ENCODE measurements around the gene CA12.

CA12 gene

DNA sequence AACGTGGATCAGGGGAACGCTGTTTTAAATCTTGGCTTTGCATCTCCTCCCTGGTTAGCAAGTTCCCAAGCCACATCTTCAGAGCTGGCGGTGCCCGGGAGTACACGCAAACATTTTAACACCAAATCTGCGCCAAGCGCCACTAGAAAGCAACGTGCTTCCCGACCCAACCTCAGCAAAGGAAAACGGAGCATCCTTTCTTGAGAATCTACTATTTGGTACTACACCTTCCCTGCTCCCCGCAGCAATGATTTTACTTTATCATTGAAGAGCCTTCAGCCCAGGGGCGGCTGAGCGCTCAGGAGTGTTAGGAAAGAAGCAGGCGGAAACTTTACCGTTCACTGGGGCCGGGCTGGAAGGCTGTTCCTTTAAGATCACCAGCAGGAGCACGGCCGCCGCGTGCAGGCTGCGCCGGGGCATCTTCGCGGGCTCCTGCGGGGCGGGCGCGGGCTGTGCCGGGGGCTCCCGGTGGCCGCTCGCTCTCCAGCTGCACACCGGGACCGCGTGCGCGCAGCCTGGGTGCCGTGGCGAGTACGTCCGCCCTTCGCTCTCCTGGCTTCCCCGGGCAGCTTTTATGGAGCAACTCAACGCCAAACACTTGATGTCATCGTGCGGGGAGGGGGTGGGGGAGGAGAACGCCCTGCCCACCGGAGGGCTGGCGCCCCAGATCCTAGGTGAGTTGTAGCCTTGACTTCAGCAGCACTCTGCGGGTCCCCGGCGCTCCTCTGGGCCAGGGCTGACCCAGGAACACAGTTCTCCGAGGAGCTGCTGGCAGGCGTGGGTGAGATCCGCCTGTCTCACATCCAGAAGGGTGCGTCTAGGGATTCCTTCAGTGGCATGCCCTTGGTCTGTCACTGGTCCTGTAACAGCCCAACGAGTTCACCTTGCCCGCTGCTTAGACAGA lies at the start of gene CA12:
Gene CA12 (minus strand): TSS at position 546 of the 904 bp plus-strand sequence. CDS start 126 bp downstream, at position 420.
- H3K27ac ChIP-seq, result no peak within 1 kb of the TSS

GRCh38 chr15:63430766-63431451 lies 49.3 kb upstream of the CA12 start:
- H3K9me3 ChIP-seq (replicated peaks in 1 of 11), result peaks cover 0 to 11% (median 0%) of the 10 kb centered on the region in 11 experiments; a peak in 2 of 22 replicates
- H4K20me1 ChIP-seq, result no peaks in the 10 kb centered on the region
- no peak overlapping the region for H3K4me3 ChIP-seq

More for the DNA sequence above, at the start of gene CA12:
- H3K27me3 ChIP-seq, result peaks cover 54 to 69% (median 65%) of the 10 kb centered on the region in 11 experiments
- TF ChIP-seq Cebpa-rat (IDR thresholded peaks at IDR 0.05), result no peak
- peaks cover 0 to 4% (median 0%) of the 10 kb centered on the region in 11 experiments; a peak in 2 of 22 replicates for H4K20me1 ChIP-seq
- peak within 1 kb of the TSS; percentile 70 to 98 (median 81) for H3K4me2 ChIP-seq
- H3K4me1 ChIP-seq, result peaks cover 0 to 16% (median 10%) of the 10 kb centered on the region in 10 experiments; a peak in 16 of 20 replicates
- H3K4me3 ChIP-seq, result peak within 1 kb of the TSS; percentile 38 to 65 (median 52)
- peaks cover 0 to 11% (median 0%) of the 10 kb centered on the region in 11 experiments; a peak in 8 of 22 replicates for H3K9me3 ChIP-seq (replicated peaks in 1 of 11)
- no peaks in the 10 kb centered on the region for H3K36me3 ChIP-seq
- H3K9ac ChIP-seq, result peak within 1 kb of the TSS in 8 of 11 experiments; percentile 5 to 49 (median 22); a peak in 7 of 22 replicates

GRCh38 chr15:63426552-63426951 lies 44.9 kb upstream of the CA12 start:
- Histone ChIP-seq H3K9ac (no peak overlapping the region), H3K27ac (no peak overlapping the region), H3K36me3 (no peaks in the 10 kb centered on the region), H3K27me3 (no peaks in the 10 kb centered on the region), H3K4me1 (peaks cover 0 to 11% (median 0%) of the 10 kb centered on the region in 10 experiments; a peak in 8 of 20 replicates), H3K4me2 (no peak overlapping the region), H4K20me1 (no peaks in the 10 kb centered on the region), H3K4me3 (no peak overlapping the region), H3K9me3 (replicated peaks in 1 of 11) (peaks cover 0 to 11% (median 0%) of the 10 kb centered on the region in 11 experiments; a peak in 3 of 22 replicates)
- no peak for TF ChIP-seq Cebpa-rat (IDR thresholded peaks at IDR 0.05)

More at GRCh38 chr15:63430766-63431451, 49.3 kb upstream of the CA12 start:
- no peaks in the 10 kb centered on the region for H3K27me3 ChIP-seq
- no peaks in the 10 kb centered on the region for H3K36me3 ChIP-seq
- H3K4me1 ChIP-seq, result peaks cover 0 to 14% (median 0%) of the 10 kb centered on the region in 10 experiments; a peak in 9 of 20 replicates
- H3K4me2 ChIP-seq, result peak overlapping the region in 3 of 11 experiments; percentile 16 to 24 (median 22); a peak in 6 of 22 replicates
- TF ChIP-seq Cebpa-rat (IDR thresholded peaks at IDR 0.05), result no peak
- no peak overlapping the region for H3K9ac ChIP-seq
- no peak overlapping the region for H3K27ac ChIP-seq

DNA sequence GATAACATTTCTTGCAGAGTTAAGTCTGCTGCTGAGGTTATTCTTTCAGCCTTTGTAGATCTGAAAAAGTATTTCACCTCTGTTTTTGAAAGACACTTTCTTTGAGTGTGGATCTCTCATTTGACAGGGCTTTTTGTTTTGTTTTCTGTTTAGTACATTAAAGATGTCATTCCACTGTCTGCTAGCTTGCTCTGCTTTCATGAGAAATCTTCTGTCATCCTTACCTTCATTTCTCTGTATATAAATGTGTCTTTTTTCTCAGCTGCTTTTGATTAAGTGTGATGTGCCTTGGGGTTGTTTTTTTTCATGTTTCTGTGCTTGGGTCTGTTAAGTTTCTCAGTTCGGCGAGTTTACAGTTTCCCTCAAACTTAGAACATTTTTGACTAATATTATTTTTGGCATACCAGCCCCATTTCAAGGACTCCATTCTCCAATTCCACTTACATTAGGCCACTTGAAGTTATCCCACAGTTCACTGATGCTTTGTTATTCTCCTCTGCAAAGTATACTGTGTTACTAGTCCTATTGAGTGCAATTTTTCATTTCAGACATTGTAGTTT lies 43.9 kb upstream of the CA12 start:
- no peak for TF ChIP-seq Cebpa-rat (IDR thresholded peaks at IDR 0.05)
- Histone ChIP-seq H3K27ac (no peak overlapping the region), H3K4me2 (no peak overlapping the region)

GRCh38 chr15:63422891-63423590 lies 41.4 kb upstream of the CA12 start:
- Histone ChIP-seq H3K9me3 (replicated peaks in 1 of 11) (peaks cover 0 to 9% (median 0%) of the 10 kb centered on the region in 11 experiments; a peak in 3 of 22 replicates), H3K4me2 (no peak overlapping the region), H3K9ac (no peak overlapping the region), H3K4me3 (no peak overlapping the region), H4K20me1 (no peaks in the 10 kb centered on the region), H3K27me3 (no peaks in the 10 kb centered on the region), H3K36me3 (no peaks in the 10 kb centered on the region), H3K4me1 (peaks cover 0 to 5% (median 0%) of the 10 kb centered on the region in 10 experiments; a peak in 1 of 20 replicates), H3K27ac (no peak overlapping the region)
- TF ChIP-seq Cebpa-rat (IDR thresholded peaks at IDR 0.05), result no peak

More for the DNA sequence above, 43.9 kb upstream of the CA12 start:
- Histone ChIP-seq H3K4me1 (peaks cover 0 to 4% (median under 1%) of the 10 kb centered on the region in 10 experiments; a peak in 6 of 20 replicates), H3K9ac (no peak overlapping the region), H3K27me3 (no peaks in the 10 kb centered on the region), H3K36me3 (no peaks in the 10 kb centered on the region), H4K20me1 (no peaks in the 10 kb centered on the region), H3K4me3 (no peak overlapping the region), H3K9me3 (replicated peaks in 1 of 11) (peaks cover 0 to 11% (median 0%) of the 10 kb centered on the region in 11 experiments; a peak in 3 of 22 replicates)

DNA sequence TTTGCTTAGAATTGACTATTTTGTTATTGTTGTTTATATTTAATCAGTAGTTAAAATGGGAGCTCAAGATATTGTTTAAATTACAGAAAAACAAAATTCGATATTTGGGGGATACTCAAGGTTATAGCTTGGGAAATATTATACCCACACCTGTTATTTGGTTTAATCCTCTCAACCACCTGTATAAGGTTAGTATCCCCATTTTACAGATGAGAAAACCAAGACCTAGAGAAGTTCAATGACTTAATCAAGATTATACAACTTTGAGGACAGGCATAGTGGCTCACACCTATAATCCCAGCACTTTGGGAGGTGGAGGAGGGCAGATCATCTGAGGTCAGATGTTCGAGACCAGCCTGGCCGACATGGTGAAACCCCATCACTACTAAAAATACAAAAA lies 39.8 kb upstream of the CA12 start:
- H3K36me3 ChIP-seq, result no peaks in the 10 kb centered on the region
- no peak overlapping the region; a peak in 1 of 22 replicates for H3K27ac ChIP-seq
- peaks cover 0 to 11% (median 2%) of the 10 kb centered on the region in 11 experiments; a peak in 3 of 22 replicates for H3K9me3 ChIP-seq (replicated peaks in 1 of 11)

GRCh38 chr15:63420333-63420747 lies 38.7 kb upstream of the CA12 start:
- H4K20me1 ChIP-seq, result no peaks in the 10 kb centered on the region
- TF ChIP-seq Cebpa-rat (IDR thresholded peaks at IDR 0.05), result no peak
- H3K4me2 ChIP-seq, result peak overlapping the region in 2 of 11 experiments; percentile 8 to 32; a peak in 1 of 22 replicates
- no peak overlapping the region for H3K9ac ChIP-seq
- H3K27me3 ChIP-seq, result no peaks in the 10 kb centered on the region
- peaks cover 0 to 5% (median 0%) of the 10 kb centered on the region in 10 experiments; a peak in 1 of 20 replicates for H3K4me1 ChIP-seq
- no peaks in the 10 kb centered on the region for H3K36me3 ChIP-seq
- H3K9me3 ChIP-seq (replicated peaks in 1 of 11), result peaks cover 0 to 9% (median 0%) of the 10 kb centered on the region in 11 experiments; a peak in 1 of 22 replicates
- no peak overlapping the region for H3K4me3 ChIP-seq
- peak overlapping the region in 3 of 11 experiments; percentile 12 to 47 (median 42); a peak in 3 of 22 replicates for H3K27ac ChIP-seq

More for the DNA sequence above, 39.8 kb upstream of the CA12 start:
- no peaks in the 10 kb centered on the region for H4K20me1 ChIP-seq
- H3K9ac ChIP-seq, result no peak overlapping the region
- peaks cover 0 to 5% (median 0%) of the 10 kb centered on the region in 10 experiments; a peak in 1 of 20 replicates for H3K4me1 ChIP-seq
- H3K27me3 ChIP-seq, result no peaks in the 10 kb centered on the region
- no peak overlapping the region for H3K4me2 ChIP-seq
- no peak for TF ChIP-seq Cebpa-rat (IDR thresholded peaks at IDR 0.05)
- no peak overlapping the region for H3K4me3 ChIP-seq

DNA sequence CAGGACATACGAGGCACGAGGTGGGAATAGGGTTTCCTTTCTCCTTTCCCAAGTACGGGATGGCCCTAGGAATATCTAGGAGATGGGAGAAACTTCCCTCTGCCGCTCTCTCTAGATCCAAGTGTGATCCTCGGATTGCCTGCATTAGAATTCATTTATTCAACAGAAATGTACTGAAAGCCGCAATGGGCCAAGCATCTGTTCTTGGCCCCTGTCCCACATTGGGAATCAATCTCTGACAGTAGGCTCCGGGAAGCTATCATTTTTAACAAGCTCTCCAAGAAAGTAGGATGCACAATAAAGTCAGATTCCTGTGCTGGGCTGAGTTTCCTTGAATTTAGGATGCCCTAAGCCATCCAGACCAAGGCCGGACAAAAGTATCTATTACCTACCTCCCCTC lies 37.2 kb upstream of the CA12 start:
- no peaks in the 10 kb centered on the region for H3K36me3 ChIP-seq
- H3K4me2 ChIP-seq, result no peak overlapping the region
- H3K9ac ChIP-seq, result no peak overlapping the region
- H3K4me1 ChIP-seq, result peaks cover 0 to 5% (median 0%) of the 10 kb centered on the region in 10 experiments; a peak in 1 of 20 replicates
- H3K27ac ChIP-seq, result no peak overlapping the region
- no peaks in the 10 kb centered on the region for H3K27me3 ChIP-seq
- TF ChIP-seq Cebpa-rat (IDR thresholded peaks at IDR 0.05), result no peak
- no peak overlapping the region for H3K4me3 ChIP-seq
- 0 out of 22 replicates have a peak, but pooled peaks cover 0 to 9% (median 0%) of the 10 kb centered on the region in 11 experiments for H3K9me3 ChIP-seq (replicated peaks in 1 of 11)
- no peaks in the 10 kb centered on the region for H4K20me1 ChIP-seq
